Measurements from ENCODE around the gene TSPEAR.

DNA sequence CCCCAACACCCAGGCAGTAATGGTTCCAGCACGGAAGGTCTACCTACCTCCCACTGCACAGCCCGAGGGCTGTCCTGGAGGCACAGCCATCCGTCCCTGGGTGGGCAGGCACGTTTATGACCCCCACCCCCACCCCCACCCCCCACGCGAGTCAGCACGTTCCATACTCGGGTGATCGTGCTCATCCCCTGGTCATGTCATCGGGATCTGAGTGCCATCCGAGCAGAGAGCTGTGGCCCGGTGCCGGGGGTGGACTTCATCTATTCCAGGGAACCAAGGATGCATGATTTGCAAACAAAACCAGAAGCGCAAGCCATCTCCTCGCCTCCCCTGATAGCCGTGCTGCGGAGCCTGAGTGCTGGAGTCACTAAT lies 1.1 kb downstream of the TSPEAR start:
- TF ChIP-seq REST (IDR thresholded peaks at IDR 0.05; ENCODE audit: insufficient read depth in 1 of 2, low read depth in 2 of 2, low read length in 2 of 2) (no peak), SIN3A (IDR thresholded peaks at IDR 0.05; ENCODE audit: borderline replicate concordance, insufficient read depth, low read length) (no peak), POLR2AphosphoS5 (IDR thresholded peaks at IDR 0.05; ENCODE audit: low read depth, low read length) (no peak), TAF1 (IDR thresholded peaks at IDR 0.05; ENCODE audit: borderline replicate concordance, insufficient read depth, low read length) (no peak), FOXP2 (optimal IDR thresholded peaks at IDR 0.05; ENCODE audit: borderline replicate concordance, extremely low read depth, extremely low read length, insufficient read depth) (no peak)

Data from PFSK-1 (cell line).